SHP77 treated with DMSO at 0.1 percent for 48 hours (cell line): ENCODE measurements around the gene MVB12B.

Experiments used
- DNase-seq: peaks from one replicate; lab custom pipeline; 2025; lab: John Stamatoyannopoulos, UW

MVB12B gene

GRCh38 chr9:126331964-126332748 lies 5.5 kb downstream of the MVB12B start:
- no peak for DNase-seq

DNA sequence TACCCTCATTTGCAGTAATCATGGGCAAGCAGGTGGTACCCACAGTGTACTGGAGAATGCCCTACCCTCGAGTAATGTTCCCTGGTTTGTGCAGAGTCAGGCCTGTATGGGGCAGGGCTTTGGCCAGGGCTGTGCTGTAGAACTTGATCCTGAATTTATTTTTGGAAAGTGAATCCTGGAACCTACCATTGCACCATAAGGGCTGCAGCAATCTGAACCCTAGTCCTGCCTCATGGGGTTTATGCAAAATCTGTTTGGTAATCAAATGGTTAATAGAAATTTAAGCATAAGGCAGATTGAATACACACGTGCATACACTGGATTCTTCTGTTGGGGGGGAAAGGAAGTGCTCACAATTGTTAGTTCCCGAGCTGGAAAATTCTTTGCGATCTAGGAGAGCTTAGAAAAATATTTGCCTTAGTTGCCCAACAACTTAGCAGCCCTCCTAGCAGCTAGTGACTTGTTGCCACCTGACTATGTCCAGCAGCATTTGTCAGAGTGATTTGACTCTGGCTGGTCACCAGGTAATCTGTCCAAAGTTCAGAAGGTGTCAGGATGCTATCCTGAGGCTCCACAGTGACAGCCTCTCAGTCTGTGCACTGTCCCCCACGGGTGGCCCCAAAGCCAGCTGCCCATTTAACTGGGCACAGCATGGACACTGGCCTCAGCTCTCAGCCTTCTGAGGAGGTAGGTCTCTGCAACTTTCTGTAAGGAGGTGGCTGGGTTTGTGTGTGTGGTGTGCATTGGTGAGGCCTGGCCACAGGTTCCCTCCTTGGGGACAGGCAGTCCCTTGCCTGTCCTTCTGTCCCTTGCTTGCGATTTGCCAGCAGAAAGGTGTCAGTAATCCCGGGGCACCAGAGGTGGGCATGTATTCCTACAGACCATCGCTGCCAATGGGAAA lies 8.3 kb downstream of the MVB12B start:
- no peak for DNase-seq

DNA sequence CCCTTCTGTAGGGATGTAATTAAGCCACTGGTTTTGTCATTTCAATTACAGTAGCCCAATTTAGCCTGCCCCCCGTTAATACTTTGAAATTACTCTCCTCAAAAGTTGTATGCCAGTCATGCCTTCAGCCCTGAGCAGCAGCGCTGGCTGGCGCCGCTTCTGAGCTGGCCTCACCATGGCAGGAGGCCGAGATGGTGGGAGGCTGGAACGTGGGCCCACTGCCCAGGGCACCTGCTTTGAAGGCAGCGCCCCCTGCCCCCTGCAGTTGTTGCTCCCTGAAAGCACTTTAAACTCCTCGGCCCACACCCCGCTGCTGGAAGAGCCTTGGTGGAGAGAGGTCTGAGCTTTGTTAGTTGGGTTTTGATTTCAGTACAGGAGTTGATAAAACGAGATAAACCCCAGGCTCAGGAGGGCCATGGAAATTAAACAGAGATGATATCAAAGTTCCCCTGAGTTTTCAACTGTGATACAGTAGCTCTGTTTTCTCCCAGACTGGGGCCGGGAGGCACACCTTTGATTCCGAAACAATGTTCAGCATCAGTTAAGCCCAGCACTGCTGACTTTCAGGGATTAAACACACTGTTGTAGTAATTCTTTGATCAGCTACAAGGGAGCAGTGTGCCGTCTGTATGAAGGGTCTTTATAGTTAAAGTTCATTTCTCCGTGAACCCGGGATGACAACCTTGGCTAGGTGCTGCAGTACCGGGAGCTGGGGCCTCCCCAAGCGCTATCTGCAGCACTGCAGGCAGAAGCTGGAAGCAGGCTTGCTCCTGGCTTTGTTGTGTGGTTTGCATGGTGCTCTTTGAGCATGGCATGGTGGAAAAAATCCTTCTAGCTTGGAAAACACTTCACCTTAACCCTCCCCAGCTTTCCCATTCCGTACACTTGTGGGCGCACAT lies 9.5 kb downstream of the MVB12B start:
- no peak for DNase-seq

DNA sequence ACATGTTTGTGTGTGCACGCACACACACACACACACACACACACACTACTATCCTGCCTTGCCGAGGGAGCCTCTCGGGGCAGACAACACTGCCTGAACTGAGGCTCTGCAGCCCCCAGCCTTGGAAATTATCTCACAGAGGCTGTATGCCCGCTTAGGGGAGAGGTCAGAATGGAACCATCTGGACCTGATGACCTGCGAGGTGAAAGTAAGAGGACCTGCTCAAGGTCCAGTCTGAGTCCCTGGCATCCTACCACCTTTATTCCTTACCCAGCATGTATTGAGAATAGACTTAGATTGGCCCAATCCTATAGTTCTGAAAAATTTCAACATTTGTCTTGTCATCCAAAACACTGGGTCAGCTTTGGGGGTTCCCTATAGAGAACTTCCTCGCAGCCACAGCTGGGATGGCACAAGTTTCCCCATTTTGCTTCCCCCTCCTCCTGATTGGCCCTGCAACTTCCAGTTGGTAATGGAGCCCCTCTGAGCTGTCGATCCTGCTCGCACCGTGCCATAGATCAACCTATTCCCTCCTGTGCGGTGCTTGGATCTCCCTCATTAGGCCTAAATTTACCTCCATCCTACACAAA lies 10.2 kb downstream of the MVB12B start:
- no peak for DNase-seq

- DNase-seq: no peak
Measured at GRCh38 chr9:126337729-126338372, 11.2 kb downstream of the MVB12B start.

DNA sequence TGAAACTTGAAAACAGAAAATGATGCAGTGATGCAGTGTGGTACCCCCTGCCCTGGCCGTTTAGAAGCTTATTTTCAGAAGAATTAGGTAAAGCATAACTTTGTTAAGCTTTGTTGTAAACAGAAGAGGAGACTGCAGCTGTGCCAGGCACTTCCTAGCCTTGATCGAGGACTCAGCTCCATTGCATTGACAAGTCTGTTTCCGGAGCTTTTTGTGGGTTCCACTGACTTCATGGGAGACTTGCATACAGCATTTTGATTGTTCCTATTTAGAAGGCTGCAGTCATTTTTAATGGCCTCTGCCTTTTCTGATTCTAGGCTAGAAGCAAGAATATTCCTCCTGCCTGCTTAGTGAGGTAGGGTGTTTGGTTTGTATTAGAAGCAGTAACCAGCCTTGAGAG lies 12.3 kb downstream of the MVB12B start:
- DNase-seq: no peak

DNA sequence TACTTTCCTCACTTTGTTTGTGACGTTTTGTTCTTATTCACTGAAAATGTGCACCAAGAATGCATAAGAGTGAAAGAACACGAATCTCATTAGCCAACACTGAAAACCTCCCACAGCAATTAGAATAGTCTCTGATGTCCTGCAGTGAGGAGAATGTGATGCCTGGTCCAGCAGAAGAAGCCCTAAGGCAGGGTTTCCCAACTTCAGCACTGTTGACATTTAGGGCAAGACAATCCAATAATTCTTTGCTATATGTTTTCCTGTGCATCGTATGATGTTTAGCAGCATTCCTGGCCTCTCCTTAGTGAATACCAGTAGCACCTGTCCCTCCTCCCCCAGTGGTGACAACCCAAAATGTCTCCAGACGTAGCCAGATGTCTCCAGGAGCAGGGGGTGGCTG lies 14.8 kb downstream of the MVB12B start:
- DNase-seq: no peak

- DNase-seq: no peak
Measured at GRCh38 chr9:126341902-126342301, 15.3 kb downstream of the MVB12B start.

DNA sequence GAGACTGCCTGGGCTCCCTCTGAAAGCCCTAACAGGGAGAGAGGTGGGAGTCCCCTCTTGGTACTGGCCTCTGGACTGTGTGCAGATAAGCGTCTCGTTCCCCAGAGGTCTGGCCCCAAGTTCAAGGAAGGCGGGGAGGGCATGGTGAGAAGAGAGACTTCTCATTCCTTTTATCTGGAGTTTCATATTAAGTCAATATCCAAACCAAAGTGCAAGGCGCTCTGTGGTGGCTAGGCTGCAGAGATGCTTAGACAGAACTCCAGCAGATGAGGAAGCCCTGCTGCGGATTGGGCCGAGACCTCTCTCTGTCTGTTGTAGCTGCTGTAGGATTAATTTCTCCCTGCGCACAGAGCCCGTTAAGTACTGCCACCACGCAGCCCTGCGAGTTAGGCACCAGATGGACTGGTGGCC lies 16.0 kb downstream of the MVB12B start:
- DNase-seq: no peak

GRCh38 chr9:126343271-126343700 lies 16.7 kb downstream of the MVB12B start:
- DNase-seq: no peak

DNA sequence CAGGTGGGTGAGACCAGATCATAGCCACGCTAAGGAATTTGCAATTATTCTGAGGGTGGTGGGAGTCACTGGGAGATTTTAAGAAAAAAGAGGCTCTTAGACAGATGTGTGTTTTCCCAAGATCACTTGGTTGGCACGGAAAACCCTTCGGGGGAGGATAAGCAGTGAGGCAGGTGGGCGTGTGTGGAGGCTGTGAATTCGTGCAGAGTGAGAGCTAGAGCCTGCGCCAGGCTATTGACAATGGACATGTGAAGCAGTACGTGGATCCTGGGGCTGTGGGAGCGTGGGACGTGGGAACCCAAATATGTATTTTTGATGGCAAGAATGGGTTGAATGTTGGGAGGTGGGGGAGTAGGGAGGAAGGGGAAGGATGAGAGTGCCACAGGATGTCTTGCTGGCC lies 19.4 kb downstream of the MVB12B start:
- DNase-seq: no peak

GRCh38 chr9:126347093-126347492 lies 20.5 kb downstream of the MVB12B start:
- no peak for DNase-seq

DNA sequence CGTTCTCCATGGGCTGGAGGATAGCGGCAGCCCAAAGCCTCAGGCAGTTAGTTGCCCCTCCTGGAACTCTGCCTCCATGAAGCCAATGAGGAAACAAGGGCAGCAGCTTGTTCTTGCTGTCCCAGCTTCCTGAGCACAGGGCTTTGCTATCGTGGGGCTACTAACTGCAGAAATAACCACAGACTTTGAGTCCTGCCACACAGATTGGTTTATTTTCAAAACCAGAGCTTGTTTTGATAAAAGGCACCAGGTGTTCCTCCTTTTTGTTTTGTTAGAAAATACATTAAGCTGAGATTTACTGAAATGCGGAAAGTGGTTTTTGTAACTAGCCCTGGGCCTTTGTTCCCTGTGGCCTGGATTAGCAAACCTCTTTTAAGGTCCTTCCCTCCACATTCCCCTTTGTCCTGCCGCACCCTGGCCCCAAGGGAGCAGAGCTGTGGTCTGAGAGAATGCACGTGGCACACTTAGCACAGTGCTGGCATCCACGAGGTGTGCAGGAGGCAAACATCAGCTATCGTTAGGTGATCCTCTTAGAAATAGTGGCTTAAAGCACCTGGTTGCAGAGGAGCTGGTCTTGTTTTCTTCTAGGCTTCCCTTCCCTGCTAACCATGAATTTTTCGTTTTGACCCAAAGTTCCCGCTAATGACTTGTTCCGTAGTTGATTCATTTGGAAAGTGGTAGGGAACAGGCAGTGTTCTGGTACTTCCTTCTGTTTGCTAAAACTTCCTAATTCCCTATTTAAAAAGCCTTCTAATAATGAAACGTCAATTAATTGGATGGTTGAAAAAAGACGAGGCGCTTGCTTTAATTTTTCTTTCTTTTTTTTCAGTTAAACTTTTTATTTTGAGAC lies 21.5 kb downstream of the MVB12B start:
- no peak for DNase-seq

DNA sequence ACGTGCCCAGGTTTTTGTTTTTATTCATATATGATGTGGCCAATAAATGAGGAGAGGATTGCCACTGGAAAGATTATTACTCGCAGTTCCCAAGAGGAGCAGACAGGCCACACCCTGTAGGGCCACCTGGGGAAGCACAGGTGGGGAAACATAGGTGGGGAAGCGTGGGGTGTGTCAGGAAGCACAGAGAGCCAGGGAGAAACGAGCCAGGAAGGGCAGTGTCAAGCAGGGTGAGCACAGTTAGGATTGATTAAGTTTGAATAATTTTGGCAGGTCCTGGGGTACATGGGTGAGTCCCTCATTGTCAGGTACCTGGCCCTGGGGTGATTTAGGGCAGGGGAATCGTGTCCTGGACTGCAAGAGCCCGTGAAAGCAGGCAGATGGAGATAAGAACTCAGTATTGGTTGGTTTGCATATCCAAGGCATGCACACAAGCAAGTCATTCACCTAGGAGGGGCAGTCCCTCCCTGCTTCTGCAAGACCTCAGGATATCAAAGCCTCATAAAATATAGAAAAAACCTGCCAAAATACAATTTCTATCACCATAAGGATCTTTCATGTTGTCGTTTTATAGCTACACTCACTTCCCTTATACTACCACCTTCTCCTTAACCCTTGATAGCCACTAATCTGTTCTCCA lies 22.4 kb downstream of the MVB12B start:
- DNase-seq: no peak

DNA sequence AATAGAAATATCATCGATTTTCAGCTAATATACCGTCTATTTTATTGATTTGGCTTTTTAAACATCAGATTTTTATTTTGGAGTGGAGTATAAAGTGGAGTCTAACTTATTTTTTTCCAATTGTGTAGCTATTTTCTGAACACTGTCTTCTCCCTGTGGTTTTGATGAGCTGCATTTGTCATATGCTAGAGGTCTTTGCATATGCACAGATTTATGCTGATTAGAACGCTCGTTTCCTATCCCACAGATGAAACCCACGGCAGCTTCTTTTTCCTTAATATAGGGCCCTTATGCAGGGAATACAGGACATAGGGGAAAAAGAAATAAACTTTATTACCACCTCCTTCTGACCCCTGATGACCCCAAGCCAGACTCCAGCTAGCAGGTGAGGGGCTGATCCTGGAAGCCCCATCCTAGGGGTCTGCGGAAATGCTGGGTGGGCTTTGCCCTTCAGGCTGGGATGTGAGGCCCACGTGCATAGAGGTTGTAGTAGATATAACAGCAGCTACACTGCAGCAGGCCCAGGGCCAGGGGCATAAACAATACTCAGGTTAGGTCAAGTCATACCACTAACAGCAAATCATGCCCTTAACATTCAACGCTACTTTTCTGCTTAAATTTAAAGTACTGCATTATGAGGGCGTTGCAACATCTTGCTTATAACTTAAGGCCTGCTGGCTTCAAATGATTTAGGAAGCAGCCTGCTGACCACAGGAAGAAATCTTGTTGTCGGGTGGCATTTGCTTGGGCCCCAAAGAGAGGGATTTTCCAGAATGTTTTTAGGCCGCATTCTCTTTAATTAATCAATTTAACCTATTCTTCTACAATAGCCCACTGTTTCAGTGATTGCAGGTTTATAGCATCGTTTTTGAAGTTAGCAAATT lies 28.5 kb downstream of the MVB12B start:
- DNase-seq: no peak

DNA sequence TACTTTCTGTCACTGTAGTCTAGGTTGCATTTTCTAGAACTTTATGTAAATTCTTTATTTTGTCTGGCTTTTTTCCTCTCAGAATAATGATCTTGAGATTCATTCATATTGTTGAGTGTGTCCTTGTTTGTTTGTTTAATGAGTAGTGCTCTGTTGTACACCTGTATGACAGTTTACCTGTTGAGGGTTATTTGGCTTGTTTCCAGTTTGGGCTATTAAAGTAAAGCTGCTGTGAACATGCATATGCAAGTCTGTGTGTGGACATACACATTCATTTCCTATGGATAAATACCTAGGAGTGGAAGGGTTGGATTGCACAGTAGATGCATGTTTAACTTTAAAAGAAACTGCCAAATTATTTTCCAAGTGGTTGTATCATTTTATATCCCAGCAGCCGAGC lies 30.4 kb downstream of the MVB12B start:
- DNase-seq: no peak

GRCh38 chr9:126360073-126360472 lies 33.4 kb downstream of the MVB12B start:
- no peak for DNase-seq

GRCh38 chr9:126361810-126362238 lies 35.2 kb downstream of the MVB12B start:
- DNase-seq: no peak

DNA sequence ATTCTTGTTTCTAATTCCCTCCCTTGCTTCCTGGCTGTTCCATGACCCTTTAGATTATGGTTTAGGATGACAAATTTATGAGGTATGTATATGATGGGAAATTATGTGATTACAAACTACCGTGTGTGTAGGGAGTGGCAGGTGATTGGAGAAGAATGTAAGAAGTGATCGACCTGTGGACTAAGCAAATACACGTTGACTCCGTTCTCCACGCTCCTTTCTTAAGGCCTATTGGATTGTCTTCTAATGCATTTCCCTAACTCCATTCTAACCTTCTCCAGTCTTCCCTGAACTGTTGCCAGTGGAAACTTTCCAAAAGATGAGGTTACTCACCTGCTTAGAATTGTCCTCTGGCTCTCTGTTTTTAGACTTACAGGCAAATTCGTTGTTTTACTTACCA lies 36.6 kb downstream of the MVB12B start:
- no peak for DNase-seq
